Left hindlimb (tissue), 1 donor: ENCODE data around the gene RNU2-1.
"Not testable (repeated sequence)": the region's sequence is repeated elsewhere in the genome, so short reads cannot be mapped to it uniquely, and the experiment has no call there.

Source experiments
- DNase-seq: peaks from one replicate; pipeline ENCODE4 v3.0.0-alpha.2; 2018

The RNU2-1 gene

GRCh38 chr17:43233877-43234276 lies at the start of gene RNU2-1:
TSS of gene RNU2-1 (minus strand) at chr17:43233977.
- DNase-seq, result not testable (repeated sequence)

GRCh38 chr17:43272914-43273313 lies 39.1 kb upstream of the RNU2-1 start:
- not testable (repeated sequence) for DNase-seq

GRCh38 chr17:43272483-43272882 lies 38.7 kb upstream of the RNU2-1 start:
- DNase-seq, result not testable (repeated sequence)

- DNase-seq, result not testable (repeated sequence)
Observed at GRCh38 chr17:43270552-43271504, 37.1 kb upstream of the RNU2-1 start.

GRCh38 chr17:43246456-43246855 lies 12.7 kb upstream of the RNU2-1 start:
- not testable (repeated sequence) for DNase-seq

- not testable (repeated sequence) for DNase-seq
Observed at GRCh38 chr17:43240596-43241352, 7.0 kb upstream of the RNU2-1 start.

GRCh38 chr17:43239597-43239996 lies 5.8 kb upstream of the RNU2-1 start:
- DNase-seq, result not testable (repeated sequence)

- DNase-seq, result not testable (repeated sequence)
Observed at GRCh38 chr17:43233263-43233662, 514 bp downstream of the RNU2-1 start.

- not testable (repeated sequence) for DNase-seq
Observed at GRCh38 chr17:43232021-43232699, 1.6 kb downstream of the RNU2-1 start.

GRCh38 chr17:43231205-43232020 lies 2.4 kb downstream of the RNU2-1 start:
- DNase-seq, result not testable (repeated sequence)

- DNase-seq, result not testable (repeated sequence)
Observed at GRCh38 chr17:43228020-43228782, 5.6 kb downstream of the RNU2-1 start, which contains the start of gene CCDC200. TSS of gene CCDC200 (minus strand) at chr17:43228623. CDS start at chr17:43228554, 69 bp downstream.

- no peak for DNase-seq
Observed at GRCh38 chr17:43226393-43226792, 7.4 kb downstream of the RNU2-1 start.

- no peak for DNase-seq
Observed at GRCh38 chr17:43224146-43224705, 9.6 kb downstream of the RNU2-1 start.

GRCh38 chr17:43220511-43221125 lies 13.2 kb downstream of the RNU2-1 start:
- DNase-seq, result no peak

GRCh38 chr17:43219746-43220380 lies 13.9 kb downstream of the RNU2-1 start:
- DNase-seq, result no peak

- DNase-seq, result no peak
Observed at GRCh38 chr17:43219001-43219400, 14.8 kb downstream of the RNU2-1 start.

- DNase-seq, result no peak
Observed at GRCh38 chr17:43217614-43218087, 16.1 kb downstream of the RNU2-1 start.

GRCh38 chr17:43216762-43217613 lies 16.8 kb downstream of the RNU2-1 start:
- DNase-seq, result no peak

- no peak for DNase-seq
Observed at GRCh38 chr17:43216369-43216761, 17.4 kb downstream of the RNU2-1 start.
